ENCODE data around the gene COPG2. TPM values are rescaled to one million over a fixed set of nuclear protein-coding genes. Genes with fewer than 3 reads are reported as not detected.

COPG2 gene
- polyA plus RNA-seq, 1 donor from 2014 or later = 37.9 TPM

DNA sequence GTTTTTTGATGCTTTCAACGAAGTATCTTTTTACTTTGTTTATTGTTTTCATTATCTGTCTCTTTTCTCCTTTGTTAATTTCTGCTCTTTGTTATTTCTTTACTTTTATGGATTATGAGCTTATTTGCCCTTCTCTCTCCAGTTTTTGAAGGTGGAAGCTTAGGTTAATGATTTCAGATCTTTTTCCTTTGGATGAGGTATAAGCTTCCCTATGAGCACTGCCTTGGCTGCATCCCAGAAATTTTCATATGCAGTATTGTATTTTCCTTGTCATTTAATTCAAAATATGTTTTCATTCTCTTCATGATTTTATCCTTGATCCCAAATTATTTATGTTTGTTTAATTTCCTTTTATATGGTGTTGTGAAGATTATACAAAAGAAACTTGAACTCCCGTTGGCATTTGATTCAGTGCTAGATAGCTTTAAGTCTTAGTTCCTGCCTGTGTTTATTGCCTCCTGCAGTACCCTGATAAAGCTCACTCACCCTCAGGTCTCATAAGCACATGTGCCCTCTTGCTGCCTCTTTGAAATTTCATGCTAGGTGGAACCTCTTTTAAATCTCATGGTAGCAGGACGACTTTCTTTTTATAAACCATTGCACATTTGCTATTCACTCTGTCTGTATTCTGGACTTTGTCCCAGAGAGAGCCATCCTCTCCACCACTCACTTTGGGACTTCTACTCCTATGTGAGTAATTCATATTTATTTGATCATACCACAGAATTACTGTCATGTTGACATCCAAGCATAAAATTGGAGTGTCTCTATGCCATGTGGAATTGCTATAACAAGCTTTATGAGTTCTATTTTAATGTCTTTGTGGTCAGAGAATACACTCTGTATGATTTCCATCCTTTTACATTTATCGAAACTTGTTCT, 204.8 kb downstream of the COPG2 start:
- Histone ChIP-seq H3K36me3 (ENCODE audit: insufficient read depth, low read length) (no peaks in the 10 kb centered on the region), H2AFZ (ENCODE audit: low read depth, low read length) (no peak overlapping the region), H3F3A (ENCODE audit: insufficient read depth, low read length, poor library complexity, severe bottlenecking) (no peaks in the 10 kb centered on the region), H3K9me3 (ENCODE audit: low read length) (peaks cover 6% of the 10 kb centered on the region), H3K79me2 (replicated peaks; ENCODE audit: insufficient read depth, low read length) (no peaks in the 10 kb centered on the region), H3K4me3 (ENCODE audit: low read length) (no peak overlapping the region), H3K9me2 (ENCODE audit: insufficient read depth, low read length) (no peaks in the 10 kb centered on the region), H3K27me3 (ENCODE audit: insufficient read depth, low read depth, low read length) (no peaks in the 10 kb centered on the region), H3K9ac (ENCODE audit: low read length) (no peak overlapping the region), H3K4me2 (ENCODE audit: low read length) (no peak overlapping the region), H4K20me1 (ENCODE audit: insufficient read depth) (no peaks in the 10 kb centered on the region), H3K27ac (ENCODE audit: low read length) (no peak overlapping the region)
- TF ChIP-seq SMC3 (conservative IDR thresholded peaks at IDR 0.05; ENCODE audit: poor library complexity) (no peak), TAF1 (IDR thresholded peaks at IDR 0.05; ENCODE audit: low read depth) (no peak), MXI1 (conservative IDR thresholded peaks at IDR 0.05; ENCODE audit: poor library complexity, severe bottlenecking) (no peak), EZH2 (IDR thresholded peaks at IDR 0.05; ENCODE audit: borderline replicate concordance, insufficient read depth, low read length, poor library complexity, severe bottlenecking) (no peak), POLR2AphosphoS5 (IDR thresholded peaks at IDR 0.05) (no peak), EP300 (conservative IDR thresholded peaks at IDR 0.05; ENCODE audit: poor library complexity, severe bottlenecking) (no peak), RAD21 (conservative IDR thresholded peaks at IDR 0.05) (no peak)
- TF ChIP-seq, protein P1, sequence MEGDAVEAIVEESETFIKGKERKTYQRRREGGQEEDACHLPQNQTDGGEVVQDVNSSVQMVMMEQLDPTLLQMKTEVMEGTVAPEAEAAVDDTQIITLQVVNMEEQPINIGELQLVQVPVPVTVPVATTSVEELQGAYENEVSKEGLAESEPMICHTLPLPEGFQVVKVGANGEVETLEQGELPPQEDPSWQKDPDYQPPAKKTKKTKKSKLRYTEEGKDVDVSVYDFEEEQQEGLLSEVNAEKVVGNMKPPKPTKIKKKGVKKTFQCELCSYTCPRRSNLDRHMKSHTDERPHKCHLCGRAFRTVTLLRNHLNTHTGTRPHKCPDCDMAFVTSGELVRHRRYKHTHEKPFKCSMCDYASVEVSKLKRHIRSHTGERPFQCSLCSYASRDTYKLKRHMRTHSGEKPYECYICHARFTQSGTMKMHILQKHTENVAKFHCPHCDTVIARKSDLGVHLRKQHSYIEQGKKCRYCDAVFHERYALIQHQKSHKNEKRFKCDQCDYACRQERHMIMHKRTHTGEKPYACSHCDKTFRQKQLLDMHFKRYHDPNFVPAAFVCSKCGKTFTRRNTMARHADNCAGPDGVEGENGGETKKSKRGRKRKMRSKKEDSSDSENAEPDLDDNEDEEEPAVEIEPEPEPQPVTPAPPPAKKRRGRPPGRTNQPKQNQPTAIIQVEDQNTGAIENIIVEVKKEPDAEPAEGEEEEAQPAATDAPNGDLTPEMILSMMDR (IDR thresholded peaks at IDR 0.05; ENCODE audit: poor library complexity, severe bottlenecking) = no peak
- TF ChIP-seq, protein P2, sequence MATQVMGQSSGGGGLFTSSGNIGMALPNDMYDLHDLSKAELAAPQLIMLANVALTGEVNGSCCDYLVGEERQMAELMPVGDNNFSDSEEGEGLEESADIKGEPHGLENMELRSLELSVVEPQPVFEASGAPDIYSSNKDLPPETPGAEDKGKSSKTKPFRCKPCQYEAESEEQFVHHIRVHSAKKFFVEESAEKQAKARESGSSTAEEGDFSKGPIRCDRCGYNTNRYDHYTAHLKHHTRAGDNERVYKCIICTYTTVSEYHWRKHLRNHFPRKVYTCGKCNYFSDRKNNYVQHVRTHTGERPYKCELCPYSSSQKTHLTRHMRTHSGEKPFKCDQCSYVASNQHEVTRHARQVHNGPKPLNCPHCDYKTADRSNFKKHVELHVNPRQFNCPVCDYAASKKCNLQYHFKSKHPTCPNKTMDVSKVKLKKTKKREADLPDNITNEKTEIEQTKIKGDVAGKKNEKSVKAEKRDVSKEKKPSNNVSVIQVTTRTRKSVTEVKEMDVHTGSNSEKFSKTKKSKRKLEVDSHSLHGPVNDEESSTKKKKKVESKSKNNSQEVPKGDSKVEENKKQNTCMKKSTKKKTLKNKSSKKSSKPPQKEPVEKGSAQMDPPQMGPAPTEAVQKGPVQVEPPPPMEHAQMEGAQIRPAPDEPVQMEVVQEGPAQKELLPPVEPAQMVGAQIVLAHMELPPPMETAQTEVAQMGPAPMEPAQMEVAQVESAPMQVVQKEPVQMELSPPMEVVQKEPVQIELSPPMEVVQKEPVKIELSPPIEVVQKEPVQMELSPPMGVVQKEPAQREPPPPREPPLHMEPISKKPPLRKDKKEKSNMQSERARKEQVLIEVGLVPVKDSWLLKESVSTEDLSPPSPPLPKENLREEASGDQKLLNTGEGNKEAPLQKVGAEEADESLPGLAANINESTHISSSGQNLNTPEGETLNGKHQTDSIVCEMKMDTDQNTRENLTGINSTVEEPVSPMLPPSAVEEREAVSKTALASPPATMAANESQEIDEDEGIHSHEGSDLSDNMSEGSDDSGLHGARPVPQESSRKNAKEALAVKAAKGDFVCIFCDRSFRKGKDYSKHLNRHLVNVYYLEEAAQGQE (IDR thresholded peaks at IDR 0.05; ENCODE audit: borderline replicate concordance) = no peak

DNA sequence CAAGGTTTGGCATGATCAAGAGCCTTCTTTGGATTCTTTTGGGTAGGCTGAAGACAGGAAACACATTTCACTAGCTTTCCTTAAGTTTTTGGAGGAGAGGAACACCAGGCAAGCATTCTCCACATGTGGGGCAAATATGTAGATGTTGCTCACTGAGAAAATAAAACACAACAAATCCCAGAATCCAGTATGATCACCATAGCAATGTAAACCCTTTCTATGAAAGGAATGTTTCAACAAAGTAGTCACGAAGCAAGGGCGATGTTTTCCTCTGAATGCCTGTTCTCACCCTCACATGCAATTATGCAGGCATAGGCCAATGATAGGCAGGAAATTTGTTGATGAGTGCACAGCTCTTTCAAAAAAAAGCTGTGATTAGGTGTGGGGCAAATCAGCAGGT, 207.3 kb downstream of the COPG2 start:
- no peak overlapping the region for H3K4me3 ChIP-seq (ENCODE audit: low read length)
- no peak overlapping the region for H3K4me2 ChIP-seq (ENCODE audit: low read length)
- H3K9ac ChIP-seq (ENCODE audit: low read length) = no peak overlapping the region
- H3K9me3 ChIP-seq (ENCODE audit: low read length) = peaks cover 6% of the 10 kb centered on the region
- no peaks in the 10 kb centered on the region for H3K9me2 ChIP-seq (ENCODE audit: insufficient read depth, low read length)
- H3F3A ChIP-seq (ENCODE audit: insufficient read depth, low read length, poor library complexity, severe bottlenecking) = no peaks in the 10 kb centered on the region
- no peaks in the 10 kb centered on the region for H4K20me1 ChIP-seq (ENCODE audit: insufficient read depth)
- H2AFZ ChIP-seq (ENCODE audit: low read depth, low read length) = no peak overlapping the region
- H3K36me3 ChIP-seq (ENCODE audit: insufficient read depth, low read length) = no peaks in the 10 kb centered on the region
- no peaks in the 10 kb centered on the region for H3K79me2 ChIP-seq (replicated peaks; ENCODE audit: insufficient read depth, low read length)
- TF ChIP-seq EP300 (conservative IDR thresholded peaks at IDR 0.05; ENCODE audit: poor library complexity, severe bottlenecking) = no peak
- TF ChIP-seq, protein P1 (IDR thresholded peaks at IDR 0.05; ENCODE audit: poor library complexity, severe bottlenecking) = no peak
- TF ChIP-seq MXI1 (conservative IDR thresholded peaks at IDR 0.05; ENCODE audit: poor library complexity, severe bottlenecking) = no peak
- TF ChIP-seq TAF1 (IDR thresholded peaks at IDR 0.05; ENCODE audit: low read depth) = no peak
- TF ChIP-seq RAD21 (conservative IDR thresholded peaks at IDR 0.05) = no peak
- no peak for TF ChIP-seq SMC3 (conservative IDR thresholded peaks at IDR 0.05; ENCODE audit: poor library complexity)
- no peak for TF ChIP-seq EZH2 (IDR thresholded peaks at IDR 0.05; ENCODE audit: borderline replicate concordance, insufficient read depth, low read length, poor library complexity, severe bottlenecking)
- no peak for TF ChIP-seq POLR2AphosphoS5 (IDR thresholded peaks at IDR 0.05)
- TF ChIP-seq, protein P2 (IDR thresholded peaks at IDR 0.05; ENCODE audit: borderline replicate concordance) = no peak
- no peaks in the 10 kb centered on the region for H3K27me3 ChIP-seq (ENCODE audit: insufficient read depth, low read depth, low read length)
- no peak overlapping the region for H3K27ac ChIP-seq (ENCODE audit: low read length)
